ENCODE data around the gene ACOX1.

Gene ACOX1

GRCh38 chr17:75931062-75931461 lies 47.9 kb downstream of the ACOX1 start:
- DNase-seq: no peak

DNA sequence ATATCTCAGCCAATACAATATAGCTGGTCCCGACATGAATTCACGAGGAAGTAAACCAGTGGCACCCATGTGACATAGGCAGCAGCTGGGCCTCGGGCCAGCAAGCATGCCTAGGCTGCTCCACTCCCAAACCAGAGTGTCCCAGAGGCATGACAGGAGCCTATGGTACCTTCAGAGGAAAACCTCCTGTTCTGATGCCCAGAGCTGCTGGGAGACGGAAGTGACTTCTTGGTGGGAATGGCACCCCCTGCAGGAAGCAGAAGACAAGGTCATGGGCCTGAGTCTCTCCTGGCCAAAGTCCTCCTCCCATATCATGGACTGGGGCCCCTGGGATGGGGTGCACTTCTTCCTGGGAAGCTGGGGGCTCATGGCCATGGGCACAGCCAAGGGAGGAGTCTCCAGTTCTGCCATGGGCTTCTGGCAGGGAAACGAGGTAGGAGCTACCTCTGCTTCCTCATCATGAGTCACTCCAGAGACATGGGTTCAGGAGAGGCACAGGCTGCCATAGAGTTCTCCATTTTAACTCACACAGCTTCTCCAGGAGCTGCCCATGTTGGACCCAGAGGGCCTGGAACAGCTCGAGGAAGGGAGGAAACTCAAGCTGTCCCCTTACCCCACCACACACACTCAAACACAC lies 51.6 kb downstream of the ACOX1 start:
- DNase-seq: no peak

- DNase-seq: no peak
Observed at GRCh38 chr17:75926456-75926855, 52.5 kb downstream of the ACOX1 start.

DNA sequence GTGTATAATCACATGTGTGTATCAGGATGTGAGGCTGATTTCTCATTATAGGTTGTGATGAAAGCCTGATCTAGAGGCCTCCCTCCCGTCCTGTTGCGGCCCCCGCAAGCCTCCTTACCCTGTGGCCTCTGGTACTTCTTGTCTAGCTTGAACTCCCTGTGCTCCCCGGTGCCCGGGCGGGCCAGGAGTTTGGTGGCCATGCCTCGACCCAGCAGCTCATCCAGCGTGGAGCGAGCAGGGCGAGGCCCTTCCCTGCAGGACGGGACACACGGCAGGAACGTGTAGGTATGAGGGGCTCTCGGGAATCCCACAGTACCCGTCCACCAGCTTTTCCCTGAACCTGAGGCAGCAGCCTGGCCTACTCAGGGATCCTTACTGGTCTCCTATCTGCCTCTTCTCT lies 53.1 kb downstream of the ACOX1 start:
- no peak for DNase-seq

GRCh38 chr17:75925103-75925502 lies 53.9 kb downstream of the ACOX1 start:
- no peak for DNase-seq

DNA sequence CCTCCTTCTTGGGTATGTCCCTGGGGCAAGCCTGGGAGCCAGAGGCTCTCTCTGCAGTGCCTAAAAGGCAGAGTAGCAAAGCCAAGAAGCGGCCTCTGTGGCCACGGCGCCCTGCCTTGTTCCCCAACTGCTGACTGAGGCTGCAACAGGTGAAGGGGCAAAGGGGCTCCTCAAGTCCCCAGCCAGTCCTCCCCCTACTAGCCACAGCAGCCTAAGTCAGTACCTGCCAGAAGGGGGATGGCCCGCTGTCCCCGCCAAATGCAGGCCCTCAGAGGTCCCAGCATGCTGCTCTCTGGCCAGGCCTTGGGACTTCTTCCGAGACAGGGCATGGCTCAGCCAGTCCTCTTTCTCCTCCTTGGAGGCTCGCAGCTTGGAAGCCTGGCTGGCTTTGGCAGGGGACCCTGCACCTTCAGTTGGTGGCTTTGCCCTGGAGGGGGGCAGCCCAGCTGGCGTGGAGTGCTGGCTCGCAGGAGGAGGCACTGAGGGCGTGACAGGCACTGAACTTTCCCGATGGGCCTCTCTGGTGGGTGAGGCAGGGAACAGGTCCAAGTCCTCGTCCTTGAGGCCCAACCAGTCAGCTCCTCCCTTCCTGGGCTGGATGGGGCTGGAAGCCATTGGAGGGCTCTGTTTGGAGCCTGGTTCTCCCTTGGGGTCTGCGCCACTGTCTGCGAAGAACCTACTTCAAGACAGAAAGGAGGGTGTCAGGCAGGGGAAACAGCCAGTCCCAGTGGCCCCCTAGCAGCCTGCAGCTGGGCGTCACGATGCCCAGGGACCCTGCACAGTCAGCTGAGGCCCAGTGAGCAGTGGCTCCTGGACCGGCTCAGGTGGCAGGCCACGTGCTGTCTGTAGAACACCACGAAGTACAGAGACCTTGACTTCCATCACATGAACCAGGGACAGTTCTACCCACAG lies 55.7 kb downstream of the ACOX1 start:
- DNase-seq: no peak

GRCh38 chr17:75922173-75922961 lies 56.6 kb downstream of the ACOX1 start:
- no peak for DNase-seq

- DNase-seq: no peak
Observed at GRCh38 chr17:75921596-75921995, 57.4 kb downstream of the ACOX1 start.

GRCh38 chr17:75920045-75920560 lies 58.9 kb downstream of the ACOX1 start:
- no peak for DNase-seq

- DNase-seq: no peak
Observed at GRCh38 chr17:75919611-75920010, 59.4 kb downstream of the ACOX1 start.

- DNase-seq: no peak
Observed at GRCh38 chr17:75917917-75918445, 61.0 kb downstream of the ACOX1 start.

DNA sequence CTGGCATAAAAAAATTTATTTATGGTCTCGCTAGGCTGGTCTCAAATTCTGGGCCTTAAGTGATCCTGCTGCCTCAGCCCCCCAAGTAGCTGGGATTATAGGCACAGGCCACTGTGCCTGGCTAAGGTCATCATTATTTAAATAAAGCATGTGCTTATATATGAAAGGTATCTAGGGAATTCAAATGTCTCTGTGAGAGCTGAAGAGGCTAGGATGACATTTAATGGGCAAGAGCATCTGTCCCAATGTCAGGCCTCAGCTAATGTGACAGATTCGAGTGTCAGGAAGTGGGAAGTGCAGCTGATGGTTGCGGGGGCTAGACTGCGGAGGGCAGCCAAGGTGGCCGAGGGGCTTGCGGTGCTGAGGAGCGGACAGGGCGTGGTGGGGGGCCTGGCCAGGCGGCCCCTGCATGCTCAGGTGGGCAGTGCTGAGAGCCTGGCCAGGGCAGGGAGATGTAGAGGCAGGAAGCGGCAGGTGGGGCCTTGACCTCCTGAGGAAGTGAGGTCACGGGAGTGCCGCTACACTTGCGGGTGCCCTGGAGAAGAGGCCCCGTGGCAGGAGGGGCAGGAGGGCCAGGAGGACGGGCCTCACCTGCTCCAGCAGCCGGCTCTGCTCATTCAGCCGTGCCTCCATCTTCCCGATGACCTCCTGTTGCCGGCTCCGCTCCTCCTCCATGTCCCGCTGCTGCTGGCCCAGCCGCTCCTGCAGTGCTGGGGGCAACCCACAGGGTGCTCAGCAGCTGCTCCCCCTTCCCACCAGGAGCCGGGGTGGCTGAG lies 61.6 kb downstream of the ACOX1 start:
- no peak for DNase-seq

GRCh38 chr17:75915268-75915667 lies 63.7 kb downstream of the ACOX1 start:
- no peak for DNase-seq

DNA sequence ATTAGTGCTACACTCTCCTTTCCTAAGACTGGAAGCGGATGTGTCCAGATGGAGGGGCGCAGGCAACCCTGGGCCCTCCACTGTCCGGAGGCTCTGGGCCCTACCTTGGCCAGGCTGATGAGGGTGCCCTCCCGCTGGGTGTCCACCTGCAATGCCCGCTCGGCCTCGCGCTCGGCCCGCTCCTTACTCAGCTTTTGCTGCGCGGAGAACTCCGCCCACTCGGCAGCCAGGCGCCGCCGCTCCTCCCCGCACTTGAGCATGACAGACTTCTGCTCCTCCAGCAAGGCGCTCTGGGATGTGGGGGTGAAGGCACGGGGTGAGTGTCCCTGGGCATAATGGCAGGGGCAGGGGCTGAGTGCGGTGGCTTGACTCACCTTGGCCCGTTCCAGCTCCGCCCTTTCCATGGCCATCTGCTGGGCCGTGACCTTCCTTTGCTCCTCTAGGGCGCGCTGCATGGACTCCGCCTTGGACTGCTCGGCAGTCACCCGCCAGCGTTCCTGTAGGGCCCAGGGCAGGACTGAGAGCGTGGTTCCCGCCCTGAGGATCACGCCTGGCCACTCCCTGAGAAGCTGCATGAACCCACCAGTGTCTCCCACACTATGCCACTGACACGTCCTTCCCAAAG lies 64.2 kb downstream of the ACOX1 start:
- DNase-seq: no peak

GRCh38 chr17:75913537-75914210 lies 65.3 kb downstream of the ACOX1 start:
- no peak for DNase-seq

- no peak for DNase-seq
Observed at GRCh38 chr17:75910699-75911098, 68.3 kb downstream of the ACOX1 start.

DNA sequence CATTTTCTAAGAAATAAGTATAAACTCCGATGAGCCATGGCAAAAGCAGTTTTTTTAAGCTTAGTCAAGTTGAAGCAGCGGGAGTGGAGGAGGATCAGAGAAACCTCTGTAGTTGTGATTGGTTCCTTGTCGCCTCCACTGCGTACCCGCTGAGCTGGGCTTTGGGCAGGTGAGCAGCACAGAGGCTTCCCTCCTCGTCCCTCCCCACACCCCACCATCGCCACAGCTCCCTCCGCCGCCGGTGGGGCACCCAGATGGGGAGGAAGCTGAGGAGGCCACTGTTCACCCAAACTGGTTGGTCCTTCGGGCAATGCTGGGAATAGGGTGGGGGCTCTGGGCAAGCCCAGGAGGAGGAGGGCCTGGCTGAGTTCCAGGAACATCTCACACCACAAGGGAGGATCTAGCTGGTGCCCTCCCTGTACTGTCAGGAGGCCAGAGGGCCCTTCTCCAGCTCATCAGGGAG lies 69.1 kb downstream of the ACOX1 start:
- no peak for DNase-seq

- no peak for DNase-seq
Observed at GRCh38 chr17:75909051-75909811, 69.7 kb downstream of the ACOX1 start.

- no peak for DNase-seq
Observed at GRCh38 chr17:75908201-75908600, 70.8 kb downstream of the ACOX1 start.
